ENCODE data around the gene SLC26A11. TPM values are rescaled to one million over a fixed set of nuclear protein-coding genes. Genes with fewer than 3 reads are reported as not detected.

The SLC26A11 gene
- 10 to 100 TPM in 3 of 4 donors, 1 to 10 TPM in 1; 7.9 to 19.7 (median 13.7) TPM for total RNA-seq

DNA sequence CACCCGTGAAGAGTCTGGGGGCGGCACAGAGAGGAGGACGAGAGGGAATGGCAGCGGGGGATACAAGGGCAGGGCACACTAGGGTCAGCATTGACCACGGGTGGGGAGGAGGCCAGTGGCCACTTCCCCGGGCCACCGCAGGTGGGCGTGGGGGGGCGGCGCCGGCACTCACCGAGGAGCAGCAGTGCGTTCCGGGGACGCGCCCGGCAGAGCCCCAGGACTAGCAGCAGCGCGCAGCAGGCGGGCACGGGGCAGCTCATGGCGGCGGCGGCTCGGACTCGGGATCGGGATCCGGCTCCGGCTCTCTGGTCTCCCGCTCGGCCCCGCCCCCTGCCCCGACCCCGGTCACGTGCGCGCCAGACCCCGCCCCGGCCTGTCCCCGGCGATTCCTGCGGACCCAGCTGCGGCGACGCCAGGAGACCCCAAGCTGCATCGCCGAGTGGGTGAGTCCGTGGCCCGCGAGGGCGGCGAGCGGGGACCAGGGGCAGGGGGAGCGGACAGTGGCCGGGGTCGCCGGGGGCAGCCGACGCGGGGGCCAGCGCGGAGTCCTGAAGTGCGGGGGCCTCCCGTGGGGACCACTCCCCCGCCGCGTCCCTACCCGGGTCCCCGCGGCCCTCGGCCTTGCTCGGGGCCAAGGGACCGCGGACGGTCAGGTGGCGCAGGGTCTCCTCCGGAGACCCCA, at the start of gene SLC26A11, which contains the start of gene SGSH:
Gene SLC26A11, plus strand, starts transcription at position 374 of the 682 bp plus-strand sequence. CDS start 1,134 bp downstream, outside the sequence.
Gene SGSH, minus strand, starts transcription at position 280 of the 682 bp plus-strand sequence. Its CDS starts 20 bp downstream, at position 260.
- Histone ChIP-seq H3K4me3 (peak within 1 kb of the TSS; percentile 96 to 100), H3K27ac (peak within 1 kb of the TSS; percentile 54 to 89 (median 86)), H3K27me3 (no peaks in the 10 kb centered on the region), H3K9me3 (no peaks in the 10 kb centered on the region), H3K36me3 (peaks cover 0 to 49% of the 10 kb centered on the region in 2 donors), H3K4me1 (peaks cover 0 to 49% (median 10%) of the 10 kb centered on the region in 3 donors)
- no peak for TF ChIP-seq EP300 (IDR thresholded peaks at IDR 0.05)
- TF ChIP-seq, protein P1, sequence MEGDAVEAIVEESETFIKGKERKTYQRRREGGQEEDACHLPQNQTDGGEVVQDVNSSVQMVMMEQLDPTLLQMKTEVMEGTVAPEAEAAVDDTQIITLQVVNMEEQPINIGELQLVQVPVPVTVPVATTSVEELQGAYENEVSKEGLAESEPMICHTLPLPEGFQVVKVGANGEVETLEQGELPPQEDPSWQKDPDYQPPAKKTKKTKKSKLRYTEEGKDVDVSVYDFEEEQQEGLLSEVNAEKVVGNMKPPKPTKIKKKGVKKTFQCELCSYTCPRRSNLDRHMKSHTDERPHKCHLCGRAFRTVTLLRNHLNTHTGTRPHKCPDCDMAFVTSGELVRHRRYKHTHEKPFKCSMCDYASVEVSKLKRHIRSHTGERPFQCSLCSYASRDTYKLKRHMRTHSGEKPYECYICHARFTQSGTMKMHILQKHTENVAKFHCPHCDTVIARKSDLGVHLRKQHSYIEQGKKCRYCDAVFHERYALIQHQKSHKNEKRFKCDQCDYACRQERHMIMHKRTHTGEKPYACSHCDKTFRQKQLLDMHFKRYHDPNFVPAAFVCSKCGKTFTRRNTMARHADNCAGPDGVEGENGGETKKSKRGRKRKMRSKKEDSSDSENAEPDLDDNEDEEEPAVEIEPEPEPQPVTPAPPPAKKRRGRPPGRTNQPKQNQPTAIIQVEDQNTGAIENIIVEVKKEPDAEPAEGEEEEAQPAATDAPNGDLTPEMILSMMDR (IDR thresholded peaks at IDR 0.05) = peak in 1 of 4 experiments; percentile 23
- TF ChIP-seq POLR2AphosphoS5 (IDR thresholded peaks at IDR 0.05) = peak; percentile 24
- peak; percentile 36 to 46 for TF ChIP-seq POLR2A (IDR thresholded peaks at IDR 0.05)
- peak; percentile 85 for ATAC-seq
- WGBS, 2 donors (ENCODE audit: low coverage in 1 of 2) = no CpG with 5 or more reads among the region's 77 CpGs

- Histone ChIP-seq H3K27ac (no peak overlapping the region), H3K27me3 (peaks cover 15% of the 10 kb centered on the region), H3K36me3 (no peaks in the 10 kb centered on the region), H3K4me3 (no peak overlapping the region), H3K4me1 (no peaks in the 10 kb centered on the region), H3K9me3 (no peaks in the 10 kb centered on the region)
- 33% methylated on average over 1 of the region's 7 CpGs; no CpG with 5 or more reads in 1 of the 2 donors for WGBS, 2 donors (ENCODE audit: low coverage in 1 of 2)
- ATAC-seq = no peak
- TF ChIP-seq POLR2AphosphoS5 (IDR thresholded peaks at IDR 0.05) = no peak
These were observed 48.5 kb upstream of the SLC26A11 start for GRCh38 chr17:80171681-80172080.

DNA sequence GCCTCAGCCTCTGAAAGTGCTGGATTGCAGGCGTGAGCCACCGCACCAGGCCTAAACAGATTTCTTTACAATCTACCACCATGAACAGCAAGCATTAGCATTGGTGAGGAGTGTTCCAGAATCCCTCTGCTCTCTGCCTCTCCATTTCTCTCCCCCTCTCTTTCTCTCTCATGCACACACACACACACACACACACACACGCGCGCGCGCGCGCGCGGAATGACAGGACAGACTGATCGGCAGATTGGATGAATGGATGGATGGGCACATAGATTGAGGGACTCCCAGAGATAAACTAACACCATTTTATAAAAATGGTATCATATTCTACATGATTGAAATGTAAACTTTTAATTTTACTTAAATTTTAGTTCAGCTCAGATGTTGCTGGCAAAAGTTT, 47.1 kb upstream of the SLC26A11 start:
- peaks cover 13% of the 10 kb centered on the region for H3K27me3 ChIP-seq
- TF ChIP-seq, protein P1 (IDR thresholded peaks at IDR 0.05) = no peak
- TF ChIP-seq EP300 (IDR thresholded peaks at IDR 0.05) = no peak
- no peak for TF ChIP-seq POLR2AphosphoS5 (IDR thresholded peaks at IDR 0.05)
- no peak for TF ChIP-seq POLR2A (IDR thresholded peaks at IDR 0.05)
- 82 to 84% methylated on average over 10 to 12 of the region's 12 CpGs for WGBS, 2 donors (ENCODE audit: low coverage in 1 of 2)
- no peaks in the 10 kb centered on the region for H3K9me3 ChIP-seq
- H3K4me3 ChIP-seq = no peak overlapping the region
- ATAC-seq = no peak
- H3K4me1 ChIP-seq = no peaks in the 10 kb centered on the region
- H3K36me3 ChIP-seq = no peaks in the 10 kb centered on the region
- no peak overlapping the region for H3K27ac ChIP-seq

DNA sequence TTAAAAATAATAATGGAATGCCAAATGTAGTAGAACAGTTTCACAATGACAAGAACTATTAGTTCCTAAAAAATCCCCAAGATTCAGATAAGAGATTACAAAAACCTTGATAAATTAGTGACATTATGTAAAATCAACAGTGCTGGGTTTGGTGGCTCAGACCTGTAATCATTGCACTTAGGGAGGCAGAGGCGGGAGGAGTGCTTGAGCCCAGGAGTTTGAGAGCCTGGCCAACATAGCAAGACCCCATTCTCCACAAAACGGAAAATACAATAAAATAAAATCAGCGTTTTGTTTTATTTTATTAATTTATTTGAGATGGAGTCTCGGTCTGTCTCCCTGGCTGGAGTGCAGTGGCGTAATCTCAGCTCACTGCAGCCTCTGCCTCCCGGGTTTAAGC, 46.3 kb upstream of the SLC26A11 start:
- TF ChIP-seq POLR2A (IDR thresholded peaks at IDR 0.05) (no peak), POLR2AphosphoS5 (IDR thresholded peaks at IDR 0.05) (no peak), EP300 (IDR thresholded peaks at IDR 0.05) (no peak)
- TF ChIP-seq, protein P1 (IDR thresholded peaks at IDR 0.05) = no peak
- Histone ChIP-seq H3K9me3 (no peaks in the 10 kb centered on the region), H3K4me1 (no peaks in the 10 kb centered on the region), H3K27ac (no peak overlapping the region), H3K36me3 (no peaks in the 10 kb centered on the region), H3K27me3 (peaks cover 18% of the 10 kb centered on the region), H3K4me3 (no peak overlapping the region)
- 89 to 94% methylated on average over 3 to 6 of the region's 6 CpGs for WGBS, 2 donors (ENCODE audit: low coverage in 1 of 2)
- no peak for ATAC-seq

- no peaks in the 10 kb centered on the region for H3K4me1 ChIP-seq
- TF ChIP-seq, protein P1 (IDR thresholded peaks at IDR 0.05) = no peak
- TF ChIP-seq POLR2AphosphoS5 (IDR thresholded peaks at IDR 0.05) (no peak), EP300 (IDR thresholded peaks at IDR 0.05) (no peak), POLR2A (IDR thresholded peaks at IDR 0.05) (no peak)
- H3K36me3 ChIP-seq = no peaks in the 10 kb centered on the region
- 93 to 100% methylated on average over 2 to 3 of the region's 11 CpGs for WGBS, 2 donors (ENCODE audit: low coverage in 1 of 2)
- no peak overlapping the region for H3K4me3 ChIP-seq
- H3K27me3 ChIP-seq = peaks cover 29% of the 10 kb centered on the region
- ATAC-seq = no peak
- H3K9me3 ChIP-seq = no peaks in the 10 kb centered on the region
- H3K27ac ChIP-seq = no peak overlapping the region
These were observed 43.5 kb upstream of the SLC26A11 start for GRCh38 chr17:80176757-80177156.

All from gastroesophageal sphincter (tissue), 4 donors.